ENCODE results near the gene SMYD2.

SMYD2 gene

DNA sequence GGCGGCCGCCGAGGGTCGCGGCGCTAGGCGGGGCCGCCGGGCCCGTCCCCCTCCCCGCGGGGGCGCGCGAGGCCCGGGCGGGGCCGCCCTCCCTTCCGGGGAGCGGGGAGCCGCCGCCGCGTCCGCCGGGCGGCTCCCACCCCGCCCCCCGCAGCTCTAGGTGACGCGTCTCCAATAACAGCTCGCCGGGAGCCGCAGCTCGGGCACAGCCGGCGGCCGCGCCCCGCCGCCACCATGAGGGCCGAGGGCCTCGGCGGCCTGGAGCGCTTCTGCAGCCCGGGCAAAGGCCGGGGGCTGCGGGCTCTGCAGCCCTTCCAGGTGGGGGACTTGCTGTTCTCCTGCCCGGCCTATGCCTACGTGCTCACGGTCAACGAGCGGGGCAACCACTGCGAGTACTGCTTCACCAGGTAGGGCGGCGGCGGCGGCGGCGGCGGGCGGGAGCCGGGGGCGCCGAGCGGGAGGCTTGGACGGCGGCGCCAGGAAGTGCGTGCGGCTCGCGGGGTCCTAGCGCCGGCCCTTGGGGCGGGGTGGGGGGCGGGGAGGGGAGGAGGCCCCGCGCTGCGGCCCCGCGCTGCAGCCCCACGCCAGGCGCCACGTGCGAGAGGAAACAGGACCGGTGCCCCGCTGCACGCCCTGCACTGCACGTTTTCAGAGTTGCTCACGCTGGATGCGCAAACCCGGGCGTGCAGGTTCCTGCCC is at the start of gene SMYD2:
SMYD2 (plus strand) TSS at position 139 of the 699 bp plus-strand sequence; CDS start at position 235, 96 bp downstream.
- DNase-seq (ENCODE audit: low read depth in 2 of 2) = peak; percentile 44 to 53

GRCh38 chr1:214233856-214234634 is 46.9 kb upstream of the SMYD2 start:
- no peak for DNase-seq (ENCODE audit: low read depth in 2 of 2)

DNA sequence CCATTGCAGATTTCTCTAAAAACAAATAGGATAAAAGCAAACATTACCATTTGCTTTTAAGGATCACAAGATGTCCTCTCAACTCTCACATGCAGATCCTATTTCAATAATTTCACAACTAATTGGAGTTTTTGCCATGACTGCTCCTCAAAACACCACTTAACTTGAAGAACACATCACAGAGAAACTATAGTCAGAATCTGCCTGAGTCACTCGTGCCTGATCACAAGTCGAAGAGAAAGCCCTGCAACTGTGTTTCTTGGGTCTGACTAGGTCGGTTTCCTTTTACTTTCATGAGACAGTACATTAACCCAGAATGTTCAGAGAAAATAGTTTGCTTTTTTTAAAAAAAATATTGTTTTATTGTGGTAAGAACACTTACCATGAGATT is 46.3 kb upstream of the SMYD2 start:
- no peak for DNase-seq (ENCODE audit: low read depth in 2 of 2)

- DNase-seq (ENCODE audit: low read depth in 2 of 2) = no peak
These were observed 44.5 kb upstream of the SMYD2 start for GRCh38 chr1:214236477-214236876.

DNA sequence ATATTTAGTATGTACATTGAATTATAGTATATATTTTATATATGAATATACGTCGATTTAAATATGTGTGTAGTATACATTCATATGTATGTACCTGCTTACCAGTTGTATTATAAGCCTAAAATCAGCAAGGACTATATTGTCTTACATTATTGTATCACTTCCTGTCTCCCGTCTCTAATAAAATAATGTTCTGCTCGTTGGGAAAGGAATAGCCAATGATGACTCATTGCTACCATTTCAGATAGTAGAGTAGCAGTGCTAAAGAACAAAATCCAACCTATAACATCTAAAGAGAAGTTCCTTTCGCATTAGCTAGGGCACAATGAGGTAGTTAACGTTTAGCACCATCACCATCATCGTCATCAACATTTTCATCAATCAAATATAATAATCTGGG is 39.9 kb upstream of the SMYD2 start:
- DNase-seq (ENCODE audit: low read depth in 2 of 2) = no peak

DNA sequence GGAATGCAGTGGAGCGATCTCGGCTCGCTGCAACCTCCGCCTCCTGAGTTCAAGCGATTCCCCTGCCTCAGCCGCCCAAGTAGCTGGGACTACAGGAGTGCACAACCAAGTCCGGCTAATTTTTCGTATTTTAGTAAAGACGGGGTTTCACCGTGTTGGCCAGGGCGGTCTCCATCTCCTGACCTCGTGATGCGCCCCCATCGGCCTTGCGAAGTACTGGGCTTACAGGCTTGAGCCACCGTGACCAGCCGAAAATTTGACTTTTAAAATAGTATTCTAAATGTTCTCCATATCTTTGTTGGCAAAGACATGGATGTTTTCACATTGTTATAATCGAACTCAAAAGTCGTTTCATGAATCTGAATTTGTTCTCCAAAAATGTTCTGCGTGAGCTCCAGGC is 36.7 kb upstream of the SMYD2 start:
- DNase-seq (ENCODE audit: low read depth in 2 of 2) = no peak

DNA sequence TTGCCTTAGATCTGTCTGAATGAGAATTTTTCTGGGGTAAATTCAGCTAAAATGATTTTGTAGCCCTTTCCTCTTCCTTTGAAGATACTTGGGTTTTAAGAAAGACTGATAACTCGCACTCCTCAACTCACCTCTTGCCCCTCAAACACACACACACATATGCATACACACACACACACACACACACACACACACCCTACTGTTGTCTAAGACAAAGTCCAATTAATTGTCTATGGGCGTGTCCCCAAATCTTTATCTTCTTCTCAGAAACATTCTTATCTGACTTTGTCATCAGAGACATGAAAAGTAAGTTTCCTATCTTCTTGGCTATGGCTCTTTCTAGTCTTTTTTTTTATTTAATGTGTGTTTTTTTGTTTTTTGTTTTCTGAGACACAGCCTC is 36.1 kb upstream of the SMYD2 start:
- DNase-seq (ENCODE audit: low read depth in 2 of 2) = no peak

- no peak for DNase-seq (ENCODE audit: low read depth in 2 of 2)
These were observed 33.4 kb upstream of the SMYD2 start for GRCh38 chr1:214247501-214248041.

- DNase-seq (ENCODE audit: low read depth in 2 of 2) = no peak
These were observed 32.5 kb upstream of the SMYD2 start for GRCh38 chr1:214248311-214249085.

GRCh38 chr1:214249651-214250050 is 31.3 kb upstream of the SMYD2 start:
- no peak for DNase-seq (ENCODE audit: low read depth in 2 of 2)

DNA sequence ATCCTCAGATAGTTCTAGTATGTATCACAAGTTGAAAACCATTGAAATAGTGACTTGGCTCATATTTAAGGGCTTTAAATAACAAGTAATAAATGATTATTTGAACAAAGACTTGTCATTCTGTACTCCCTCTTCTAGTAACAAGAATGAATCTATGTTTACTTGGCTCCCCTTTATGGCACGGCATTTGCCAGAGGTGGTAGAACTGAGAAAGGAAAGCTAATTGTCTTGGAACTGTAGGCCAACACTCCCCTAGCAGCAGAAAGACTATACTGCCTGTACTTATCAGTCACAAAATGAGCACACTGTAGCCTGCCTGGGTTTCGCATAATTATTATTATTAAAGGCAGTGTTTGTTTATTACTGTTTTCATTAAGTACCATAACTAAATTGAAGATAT is 29.6 kb upstream of the SMYD2 start:
- DNase-seq (ENCODE audit: low read depth in 2 of 2) = no peak

- DNase-seq (ENCODE audit: low read depth in 2 of 2) = no peak
These were observed 25.4 kb upstream of the SMYD2 start for GRCh38 chr1:214255509-214255908.

DNA sequence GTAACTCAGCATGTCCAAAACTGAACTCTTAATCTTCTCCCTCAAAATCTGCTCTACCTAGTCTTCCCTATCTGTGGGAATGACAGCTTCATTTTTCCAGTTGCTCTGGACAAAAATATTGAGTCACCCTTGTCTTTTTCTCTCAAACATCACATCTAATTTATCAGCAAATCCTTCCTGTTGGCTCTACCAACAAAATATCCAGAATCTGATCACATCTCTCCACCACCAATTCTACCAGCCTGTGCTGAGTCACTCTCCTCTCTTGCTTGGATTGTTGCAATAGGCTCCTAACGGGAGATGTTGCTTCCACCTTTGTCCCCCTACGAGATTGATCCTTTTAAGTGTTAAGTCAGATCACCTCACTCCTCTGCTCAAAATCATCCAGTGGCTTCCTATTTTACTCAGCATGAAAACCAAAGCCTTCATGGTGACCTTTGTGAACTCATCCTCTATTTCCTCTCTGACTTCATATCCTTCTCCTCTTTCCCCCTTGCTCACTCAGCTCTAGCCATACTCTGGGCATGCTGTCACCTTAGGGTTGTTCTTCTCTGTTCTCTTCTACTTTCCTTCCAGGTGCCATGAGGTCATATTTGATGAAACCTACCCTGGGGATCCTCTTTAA is 21.5 kb upstream of the SMYD2 start:
- DNase-seq (ENCODE audit: low read depth in 2 of 2) = no peak

- DNase-seq (ENCODE audit: low read depth in 2 of 2) = no peak
These were observed 20.3 kb upstream of the SMYD2 start for GRCh38 chr1:214260561-214261205.

DNA sequence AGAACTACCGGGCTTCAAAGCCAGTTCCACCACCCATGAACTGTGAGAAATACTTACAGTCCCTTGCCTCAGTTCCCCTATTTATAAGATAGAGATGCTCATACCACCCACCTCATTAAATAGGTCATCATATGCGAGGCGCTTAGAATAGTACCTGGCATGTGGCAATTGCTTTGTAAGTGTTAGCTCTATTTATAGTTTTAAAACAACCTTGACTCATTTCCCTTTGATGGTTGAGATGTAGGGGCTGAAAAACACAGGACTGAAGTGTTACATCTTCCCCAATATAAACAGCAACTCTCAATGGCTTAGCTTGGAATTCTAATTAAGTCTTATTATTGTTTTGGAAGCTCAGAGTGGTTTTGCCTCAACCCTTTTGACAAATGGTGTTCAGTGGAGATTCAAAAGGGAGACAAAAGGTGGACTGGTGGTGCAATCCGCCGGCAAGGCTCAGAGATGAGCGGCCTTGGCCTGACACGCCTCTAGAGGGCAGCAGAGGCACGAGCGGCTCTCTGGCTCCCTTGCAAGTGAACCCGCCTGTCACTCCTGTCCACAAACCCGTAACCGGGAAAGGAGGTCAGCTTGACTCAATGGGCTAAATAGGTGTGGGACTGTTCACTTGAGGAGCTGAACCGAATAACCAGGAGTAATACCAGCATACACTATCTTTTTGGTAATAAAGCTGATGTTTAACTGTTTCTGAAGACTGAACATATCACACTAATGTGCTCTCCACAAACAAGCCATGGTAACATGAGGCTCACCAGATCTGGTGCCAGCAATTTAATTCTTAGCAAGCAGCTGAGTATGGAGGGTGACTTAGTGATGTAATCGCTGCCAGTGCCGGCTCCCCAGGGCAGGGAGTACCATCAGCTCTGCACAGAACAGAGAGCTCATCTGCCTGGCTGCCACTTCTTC is 19.5 kb upstream of the SMYD2 start:
- DNase-seq (ENCODE audit: low read depth in 2 of 2) = peak; percentile 65 to 67

DNA sequence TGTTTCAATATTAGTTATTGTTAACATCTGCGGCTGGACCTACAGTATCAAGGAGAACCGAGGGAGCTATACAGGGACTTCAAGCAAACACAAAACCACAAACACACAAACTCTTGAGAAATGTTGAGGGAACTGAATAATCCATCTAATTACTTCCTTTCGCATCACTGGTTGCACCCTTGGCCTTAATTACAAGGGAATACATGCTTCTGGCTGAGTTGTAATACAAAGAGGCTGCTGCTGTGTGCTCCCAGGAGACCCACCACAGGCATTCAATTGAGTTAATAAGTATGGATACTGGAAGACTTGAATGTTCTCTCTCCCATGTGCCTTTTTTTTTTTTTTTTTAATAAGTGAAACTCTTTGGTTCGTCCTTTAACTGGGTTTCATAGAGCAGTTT is 16.8 kb upstream of the SMYD2 start:
- no peak for DNase-seq (ENCODE audit: low read depth in 2 of 2)

DNA sequence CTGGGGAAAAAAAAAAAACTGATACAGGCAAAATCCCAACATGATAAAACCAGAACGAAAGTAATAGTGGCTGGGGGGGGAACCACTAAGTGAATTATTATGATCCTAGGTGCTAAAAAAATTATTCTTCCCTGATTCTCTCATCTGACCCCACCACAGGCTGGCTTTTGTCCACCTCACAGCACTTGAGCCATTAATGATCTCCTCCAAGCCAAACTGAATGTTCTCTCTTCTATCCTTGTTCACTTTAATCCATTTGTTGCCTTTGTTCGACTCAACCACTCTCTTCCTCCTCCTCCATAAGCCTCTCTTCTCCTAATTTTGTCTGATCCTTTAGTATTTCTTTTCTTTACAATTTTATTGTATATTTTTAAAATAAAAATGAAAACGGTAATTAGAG is 16.0 kb upstream of the SMYD2 start:
- no peak for DNase-seq (ENCODE audit: low read depth in 2 of 2)

DNA sequence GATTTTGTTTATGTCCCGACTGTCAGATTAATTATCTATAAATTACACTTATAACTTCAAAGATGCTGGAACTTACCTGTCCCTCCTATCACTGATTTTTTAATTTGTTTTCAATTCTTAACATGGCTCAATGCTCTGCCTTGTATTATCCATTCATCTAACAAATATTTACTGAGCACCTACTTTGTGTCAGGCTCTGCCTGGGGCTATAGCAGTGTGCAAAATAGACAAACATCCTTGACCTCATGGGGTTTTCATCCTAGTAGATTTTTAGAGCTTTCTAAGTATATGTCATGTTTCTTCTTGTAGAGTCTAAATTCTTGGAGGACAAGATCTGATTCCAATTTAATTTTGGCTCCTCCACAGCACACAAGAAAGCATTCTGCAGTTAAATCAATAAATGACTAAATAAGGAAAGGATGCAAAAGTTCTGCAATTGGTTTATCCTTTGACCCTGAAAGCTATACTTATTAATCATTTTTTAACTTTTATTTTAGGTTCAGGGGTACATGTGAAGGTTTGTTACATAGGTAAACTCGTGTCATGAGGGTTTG is 10.8 kb upstream of the SMYD2 start:
- no peak for DNase-seq (ENCODE audit: low read depth in 2 of 2)

- DNase-seq (ENCODE audit: low read depth in 2 of 2) = no peak
These were observed 9.6 kb upstream of the SMYD2 start for GRCh38 chr1:214271174-214271858.

All from stimulated activated CD8-positive, alpha-beta memory T cell treated with anti-CD3 and anti-CD28 coated beads, Interleukin-15, amount 100 ng/mL, for 48 hours (primary cell).